Panc1 (cell line): Measurements from ENCODE around the gene TMA16. TPM values are rescaled to one million over a fixed set of nuclear protein-coding genes. Genes with fewer than 3 reads are reported as not detected.

Source experiments
- ATAC-seq: fragments of 200-7000 bp; cut with Tn5 transposase; 2 replicates; pipeline ENCODE4 v1.9.1; 2020; ENCODE audit warnings: mild to moderate bottlenecking, moderate library complexity
- BruUV-seq: library from RNA; stranded (reverse); fragments of 400-500 nt; replicated peaks from 2 replicates; lab custom pipeline; 2021; lab: Mats Ljungman, UMichigan
- CTCF ChIA-PET: fragments of 300-600 bp; sonication (Branson Sonifier 250); formaldehyde crosslinking; loops from one replicate; lab custom pipeline; 2022; ENCODE audit warnings: antibody characterized with exemption; lab: Charles Lee
- POLR2A ChIA-PET: fragments of 300-600 bp; sonication (Branson Sonifier 250); formaldehyde crosslinking; loops from one replicate; lab custom pipeline; 2022; ENCODE audit warnings: antibody characterized with exemption; lab: Charles Lee
- DNase-seq: peaks from one replicate; pipeline ENCODE4 v3.0.0-alpha.2; 2010; ENCODE audit warnings: low read depth, low spot score
- H3K27ac ChIP-seq: 2 replicates; pipeline ENCODE4 v1.5.1; 2011; ENCODE audit warnings: mild to moderate bottlenecking, low read length, inconsistent platforms
- H3K27me3 ChIP-seq: fragments of 200-500 bp; sonication (Bioruptor generic); 2 replicates; pipeline ENCODE4 v1.6.0; 2014; ENCODE audit warnings: low read length, inconsistent platforms; ENCODE audit not compliant: control insufficient read depth, insufficient read depth
- H3K36me3 ChIP-seq: fragments of 200-500 bp; sonication (Bioruptor generic); 2 replicates; pipeline ENCODE4 v1.5.1; 2014; ENCODE audit warnings: inconsistent platforms, mild to moderate bottlenecking, low read length, moderate library complexity; ENCODE audit not compliant: control insufficient read depth, insufficient read depth
- H3K4me1 ChIP-seq: 2 replicates; pipeline ENCODE4 v1.5.1; 2011; ENCODE audit warnings: inconsistent platforms, mild to moderate bottlenecking, low read length, moderate library complexity; ENCODE audit not compliant: control insufficient read depth, insufficient read depth
- H3K4me3 ChIP-seq, 2 experiments: 2 replicates each; pipeline ENCODE4 v1.5.1; 2011 to 2012; ENCODE audit warnings: low read depth in 2 of 2, low read length in 2 of 2, mild to moderate bottlenecking in 2 of 2, inconsistent platforms in 1 of 2, moderate library complexity in 1 of 2
- H3K9me3 ChIP-seq: fragments of 200-500 bp; sonication (Bioruptor generic); 2 replicates; pipeline ENCODE4 v1.5.1; 2014; ENCODE audit warnings: low read depth, mild to moderate bottlenecking, inconsistent platforms, low read length, moderate library complexity; ENCODE audit not compliant: control insufficient read depth, insufficient read depth
- CTCF ChIP-seq: fragments of 450-650 bp; IDR thresholded peaks from 2 replicates; pipeline ENCODE4 v1.5.1; 2017; ENCODE audit warnings: mild to moderate bottlenecking
- POLR2AphosphoS5 ChIP-seq: IDR thresholded peaks from 2 replicates; pipeline ENCODE4 v1.6.1; 2012; ENCODE audit warnings: mild to moderate bottlenecking, low read depth, low read length, moderate library complexity
- REST ChIP-seq, 2 experiments: IDR thresholded peaks; 2 replicates each; pipeline ENCODE4 v1.6.1; 2011 to 2012; ENCODE audit warnings: low read depth in 2 of 2, control low read depth in 1 of 2, low read length in 1 of 2, mild to moderate bottlenecking in 1 of 2, moderate library complexity in 1 of 2; ENCODE audit not compliant: insufficient read depth in 1 of 2
- SIN3A ChIP-seq: IDR thresholded peaks from 2 replicates; pipeline ENCODE4 v1.6.1; 2012; ENCODE audit warnings: low read depth, mild to moderate bottlenecking, low read length, moderate library complexity, borderline replicate concordance; ENCODE audit not compliant: insufficient read depth
- TCF7L2 ChIP-seq: IDR thresholded peaks from 2 replicates; pipeline ENCODE4 v1.6.1; 2011; ENCODE audit warnings: mild to moderate bottlenecking, low read depth, low read length, inconsistent platforms
- in situ Hi-C: cut with HindIII; loops from 2 replicates; pipeline ENCODE4 v1.10.0; 2016; ENCODE audit warnings: low sequenced_read_pairs, low pct_unique_long_range_greater_than_20kb
- intact Hi-C: fragments of 100-400 bp; cut with micrococcal nuclease; formaldehyde crosslinking; loops from one replicate; pipeline ENCODE4 v1.10.0; 2022; ENCODE audit not compliant: unreplicated experiment
- total RNA-seq: library from RNA; stranded (reverse); gene quantifications from one replicate; pipeline ENCODE4 v1.2.1, GENCODE V29; 2021; ENCODE audit not compliant: unreplicated experiment

The TMA16 gene
- total RNA-seq, 1 experiment from 2014 or later = 26.9 TPM

GRCh38 chr4:163566257-163566796, 71.8 kb downstream of the TMA16 start:
- no peaks in the 10 kb centered on the region for H3K9me3 ChIP-seq
- BruUV-seq = no TSS peak
- no peak for TF ChIP-seq SIN3A
- no peak for TF ChIP-seq TCF7L2
- TF ChIP-seq REST (IDR thresholded peaks at IDR 0.05; ENCODE audit: insufficient read depth in 1 of 2, low read depth in 2 of 2, low read length in 1 of 2) = no peak
- no peak for TF ChIP-seq CTCF
- no peak for TF ChIP-seq POLR2AphosphoS5
- intact Hi-C loops = no loop called here
- H3K4me3 ChIP-seq = no peak overlapping the region
- H3K27me3 ChIP-seq = no peaks in the 10 kb centered on the region
- POLR2A ChIA-PET = no interaction called here
- in situ Hi-C loops = no loop called here
- H3K36me3 ChIP-seq = no peaks in the 10 kb centered on the region
- DNase-seq (no peak), ATAC-seq (no peak)
- H3K4me1 ChIP-seq = no peaks in the 10 kb centered on the region
- CTCF ChIA-PET = no interaction called here
- H3K27ac ChIP-seq = no peak overlapping the region

DNA sequence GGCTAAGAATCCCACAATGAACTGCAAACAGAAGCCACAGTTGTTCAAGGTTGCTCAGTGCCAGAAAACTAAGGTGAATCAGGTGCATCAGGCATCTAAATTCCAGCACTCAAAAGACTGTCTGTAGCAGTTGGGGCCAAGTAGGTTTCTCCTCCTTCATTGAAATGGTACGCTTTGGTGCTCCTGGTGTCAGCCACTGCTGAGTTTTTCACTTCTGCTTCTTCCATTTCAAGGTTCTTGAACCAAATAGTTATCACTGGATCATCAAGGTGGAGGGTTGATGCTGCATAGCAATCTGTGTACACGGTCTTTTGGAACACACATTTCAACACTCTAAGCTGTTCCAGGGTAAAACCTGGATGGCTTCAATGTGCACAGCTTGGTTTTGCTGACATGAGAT, 74.4 kb downstream of the TMA16 start:
- ATAC-seq (no peak), DNase-seq (no peak)
- Histone ChIP-seq H3K4me3 (no peak overlapping the region), H3K4me1 (no peaks in the 10 kb centered on the region), H3K9me3 (no peaks in the 10 kb centered on the region), H3K27ac (no peak overlapping the region), H3K27me3 (no peaks in the 10 kb centered on the region), H3K36me3 (no peaks in the 10 kb centered on the region)
- intact Hi-C loops = no loop called here
- BruUV-seq = no TSS peak
- TF ChIP-seq REST (IDR thresholded peaks at IDR 0.05; ENCODE audit: insufficient read depth in 1 of 2, low read depth in 2 of 2, low read length in 1 of 2) (no peak), POLR2AphosphoS5 (no peak), TCF7L2 (no peak), CTCF (no peak), SIN3A (no peak)
- in situ Hi-C loops = no loop called here
- ChIA-PET POLR2A (no interaction called here), CTCF (no interaction called here)
